Hepatocyte (in vitro differentiated cells): ENCODE data around the gene MUC4. TPM values are rescaled to one million over a fixed set of nuclear protein-coding genes. Genes with fewer than 3 reads are reported as not detected.

ENCODE experiments used
- DNase-seq: peaks from one replicate; pipeline ENCODE4 v3.0.0-alpha.2; 2016; ENCODE audit warnings: low spot score
- H2AFZ ChIP-seq: fragments of 200-600 bp; sonication (generic); 2 replicates; pipeline ENCODE4 v1.6.0; 2016; ENCODE audit warnings: antibody characterized with exemption, mild to moderate bottlenecking
- H3K27ac ChIP-seq: fragments of 200-600 bp; sonication (generic); 2 replicates; pipeline ENCODE4 v1.5.1; 2016; ENCODE audit warnings: mild to moderate bottlenecking
- H3K27me3 ChIP-seq: fragments of 200-600 bp; sonication (generic); 2 replicates; pipeline ENCODE4 v1.6.1; 2016
- H3K36me3 ChIP-seq: fragments of 200-600 bp; sonication (generic); replicated peaks from 2 replicates; pipeline ENCODE4 v1.5.1; 2016; ENCODE audit warnings: low read depth; ENCODE audit not compliant: insufficient read depth
- H3K4me1 ChIP-seq: fragments of 200-600 bp; sonication (generic); 2 replicates; pipeline ENCODE4 v1.5.1; 2016; ENCODE audit warnings: mild to moderate bottlenecking, moderate library complexity; ENCODE audit not compliant: insufficient read depth
- H3K4me2 ChIP-seq: fragments of 200-600 bp; sonication (generic); 2 replicates; pipeline ENCODE4 v1.6.0; 2016
- H3K4me3 ChIP-seq: fragments of 200-600 bp; sonication (generic); 2 replicates; pipeline ENCODE4 v1.5.1; 2016; ENCODE audit warnings: mild to moderate bottlenecking
- H3K79me2 ChIP-seq: fragments of 200-600 bp; sonication (generic); 2 replicates; pipeline ENCODE4 v1.6.0; 2017; ENCODE audit warnings: mild to moderate bottlenecking
- H3K9me2 ChIP-seq: fragments of 200-600 bp; sonication (generic); replicated peaks from 2 replicates; pipeline ENCODE4 v1.6.0; 2017; ENCODE audit warnings: mild to moderate bottlenecking; ENCODE audit not compliant: insufficient read depth
- H3K9me3 ChIP-seq: fragments of 200-600 bp; sonication (generic); 2 replicates; pipeline ENCODE4 v1.5.1; 2016; ENCODE audit warnings: low read depth, mild to moderate bottlenecking
- H4K20me1 ChIP-seq: fragments of 200-600 bp; sonication (generic); 2 replicates; pipeline ENCODE4 v1.6.0; 2016; ENCODE audit warnings: mild to moderate bottlenecking; ENCODE audit not compliant: insufficient read depth, poor library complexity, severe bottlenecking
- CTCF ChIP-seq: fragments of 200-600 bp; sonication (generic); IDR thresholded peaks from 2 replicates; pipeline ENCODE4 v1.5.1; 2016; ENCODE audit warnings: antibody characterized with exemption, mild to moderate bottlenecking; ENCODE audit not compliant: poor library complexity
- EZH2 ChIP-seq: fragments of 200-600 bp; sonication (generic); IDR thresholded peaks from 2 replicates; pipeline ENCODE4 v1.6.1; 2016; ENCODE audit warnings: antibody characterized with exemption, mild to moderate bottlenecking, borderline replicate concordance
- EZH2phosphoT487 ChIP-seq: fragments of 200-600 bp; sonication (generic); IDR thresholded peaks from one replicate; pipeline ENCODE4 v1.6.1; 2018; ENCODE audit warnings: antibody characterized with exemption, mild to moderate bottlenecking, low read depth, moderate library complexity; ENCODE audit not compliant: unreplicated experiment, severe bottlenecking
- WGBS: methylation state at CpG from one replicate; pipeline ENCODE4 v1.1.6; 2016; ENCODE audit warnings: low lambda C conversion rate; ENCODE audit errors: missing lambda C conversion rate; 5-methylcytosine and 5-hydroxymethylcytosine counted together
- polyA plus RNA-seq: library from polyadenylated mRNA; unstranded; fragments of >200 nt; fragmentation: Nextera tagmentation; extraction: Ambion mirVana; gene quantifications from 2 replicates; pipeline ENCODE4 v1.2.1, GENCODE V29; 2016
- total RNA-seq: library from RNA; depleted of rRNA; stranded (reverse); fragments of >200 nt; gene quantifications from 2 replicates; pipeline ENCODE4 v1.2.3, GENCODE V29; 2014

MUC4 gene
- total and polyA plus RNA-seq, 2 experiments from 2014 or later = 0.89 to 1.7 TPM

- H2AFZ ChIP-seq = no peak overlapping the region
- no peaks in the 10 kb centered on the region for H3K9me2 ChIP-seq
- no peak for DNase-seq
- H3K79me2 ChIP-seq = no peaks in the 10 kb centered on the region
- H3K27me3 ChIP-seq = no peaks in the 10 kb centered on the region
- WGBS = 76% methylated on average over 9 of the region's 9 CpGs
- H3K4me2 ChIP-seq = no peak overlapping the region
- H3K27ac ChIP-seq = peak overlapping the region; percentile 20
- H3K9me3 ChIP-seq = no peaks in the 10 kb centered on the region
- no peak overlapping the region for H3K4me3 ChIP-seq
- H4K20me1 ChIP-seq = no peaks in the 10 kb centered on the region
- TF ChIP-seq CTCF (no peak), EZH2 (no peak), EZH2phosphoT487 (no peak)
- peaks cover 5% of the 10 kb centered on the region for H3K4me1 ChIP-seq
- H3K36me3 ChIP-seq = no peaks in the 10 kb centered on the region
Observed at GRCh38 chr3:195854628-195855294, 43.0 kb upstream of the MUC4 start.

DNA sequence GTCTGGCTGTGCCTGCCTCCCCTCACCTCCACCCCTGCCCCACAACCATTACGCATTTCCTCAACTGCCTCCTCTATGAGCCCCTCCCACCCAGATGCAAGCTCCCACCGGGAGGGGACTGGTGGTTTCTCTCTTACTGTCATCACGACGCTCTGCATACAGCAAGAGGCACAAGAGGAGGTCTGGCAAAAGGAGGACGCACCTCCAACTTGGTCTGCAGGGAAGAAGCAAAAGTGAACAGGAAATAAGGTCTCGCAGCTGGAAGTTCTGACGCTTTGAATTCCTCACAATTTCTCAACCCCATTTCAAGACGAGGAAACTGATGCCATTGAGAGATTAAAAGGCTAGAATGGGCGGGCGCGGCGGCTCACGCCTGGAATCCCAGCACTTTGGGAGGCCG is 42.3 kb upstream of the MUC4 start:
- Histone ChIP-seq H3K9me3 (no peaks in the 10 kb centered on the region), H4K20me1 (no peaks in the 10 kb centered on the region), H3K27ac (no peak overlapping the region), H2AFZ (no peak overlapping the region), H3K4me2 (no peak overlapping the region), H3K9me2 (no peaks in the 10 kb centered on the region), H3K4me1 (peaks cover 5% of the 10 kb centered on the region), H3K79me2 (no peaks in the 10 kb centered on the region), H3K36me3 (no peaks in the 10 kb centered on the region), H3K27me3 (no peaks in the 10 kb centered on the region), H3K4me3 (no peak overlapping the region)
- TF ChIP-seq EZH2 (no peak), CTCF (no peak), EZH2phosphoT487 (no peak)
- DNase-seq = no peak
- WGBS = 78% methylated on average over 14 of the region's 14 CpGs

- Histone ChIP-seq H3K9me3 (no peaks in the 10 kb centered on the region), H3K9me2 (no peaks in the 10 kb centered on the region), H3K4me2 (no peak overlapping the region), H3K4me3 (no peak overlapping the region), H2AFZ (no peak overlapping the region), H3K27me3 (no peaks in the 10 kb centered on the region), H3K27ac (no peak overlapping the region), H4K20me1 (no peaks in the 10 kb centered on the region), H3K4me1 (peaks cover 5% of the 10 kb centered on the region), H3K79me2 (no peaks in the 10 kb centered on the region), H3K36me3 (no peaks in the 10 kb centered on the region)
- DNase-seq = no peak
- TF ChIP-seq CTCF (no peak), EZH2phosphoT487 (no peak), EZH2 (no peak)
- 96% methylated on average over 19 of the region's 20 CpGs for WGBS
Observed at GRCh38 chr3:195853036-195853435, 41.3 kb upstream of the MUC4 start.
